ENCODE data around the gene BLMH. TPM values are rescaled to one million over a fixed set of nuclear protein-coding genes. Genes with fewer than 3 reads are reported as not detected.
"Not testable (repeated sequence)": the region's sequence is repeated elsewhere in the genome, so short reads cannot be mapped to it uniquely, and the experiment has no call there.

BLMH gene
- total RNA-seq, 1 donor from 2014 or later, result 14.9 TPM

- no peaks in the 10 kb centered on the region for H3K4me1 ChIP-seq
- H3K27ac ChIP-seq (replicated peaks), result no peak overlapping the region
- no peak for TF ChIP-seq CTCF (IDR thresholded peaks at IDR 0.05; ENCODE audit: borderline replicate concordance)
- H3K36me3 ChIP-seq, result no peaks in the 10 kb centered on the region
- H3K27me3 ChIP-seq (ENCODE audit: low read depth), result peaks cover 24% of the 10 kb centered on the region
- H3K9me3 ChIP-seq (replicated peaks), result no peaks in the 10 kb centered on the region
- no peak for DNase-seq
- intact Hi-C loops (cut with micrococcal nuclease), result no loop called here
- H3K4me3 ChIP-seq, result no peak overlapping the region
Observed at GRCh38 chr17:30208214-30208613, 83.5 kb downstream of the BLMH start.

- no peak for TF ChIP-seq CTCF (IDR thresholded peaks at IDR 0.05; ENCODE audit: borderline replicate concordance)
- Histone ChIP-seq H3K36me3 (no peaks in the 10 kb centered on the region), H3K27me3 (ENCODE audit: low read depth) (peaks cover 24% of the 10 kb centered on the region), H3K9me3 (replicated peaks) (no peaks in the 10 kb centered on the region), H3K27ac (replicated peaks) (no peak overlapping the region), H3K4me3 (no peak overlapping the region), H3K4me1 (no peaks in the 10 kb centered on the region)
- intact Hi-C loops (cut with micrococcal nuclease), result no loop called here
- DNase-seq, result no peak
Observed at GRCh38 chr17:30207655-30208054, 84.1 kb downstream of the BLMH start.

- no peak for TF ChIP-seq CTCF (IDR thresholded peaks at IDR 0.05; ENCODE audit: borderline replicate concordance)
- Histone ChIP-seq H3K27me3 (ENCODE audit: low read depth) (peaks cover 16% of the 10 kb centered on the region), H3K36me3 (no peaks in the 10 kb centered on the region), H3K4me1 (no peaks in the 10 kb centered on the region), H3K4me3 (no peak overlapping the region), H3K27ac (replicated peaks) (no peak overlapping the region), H3K9me3 (replicated peaks) (no peaks in the 10 kb centered on the region)
- DNase-seq, result no peak
- intact Hi-C loops (cut with micrococcal nuclease), result no loop called here
Observed at GRCh38 chr17:30203471-30203981, 88.2 kb downstream of the BLMH start.

- H3K27ac ChIP-seq (replicated peaks); H3K27me3 ChIP-seq (ENCODE audit: low read depth); DNase-seq; H3K9me3 ChIP-seq (replicated peaks); H3K36me3 ChIP-seq; H3K4me3 ChIP-seq; H3K4me1 ChIP-seq; intact Hi-C loops (cut with micrococcal nuclease): not testable (repeated sequence)
Observed at GRCh38 chr17:30200656-30201055, 91.1 kb downstream of the BLMH start.

- intact Hi-C loops (cut with micrococcal nuclease), result no loop called here
- no peak for TF ChIP-seq CTCF (IDR thresholded peaks at IDR 0.05; ENCODE audit: borderline replicate concordance)
- no peaks in the 10 kb centered on the region for H3K36me3 ChIP-seq
- no peak for DNase-seq
- H3K4me3 ChIP-seq, result no peak overlapping the region
- no peaks in the 10 kb centered on the region for H3K9me3 ChIP-seq (replicated peaks)
- H3K27ac ChIP-seq (replicated peaks), result no peak overlapping the region
- H3K4me1 ChIP-seq, result no peaks in the 10 kb centered on the region
- peaks cover 5% of the 10 kb centered on the region for H3K27me3 ChIP-seq (ENCODE audit: low read depth)
Observed at GRCh38 chr17:30200106-30200505, 91.6 kb downstream of the BLMH start.

GRCh38 chr17:30199600-30199999 lies 92.1 kb downstream of the BLMH start:
- DNase-seq, result no peak
- intact Hi-C loops (cut with micrococcal nuclease), result no loop called here
- Histone ChIP-seq H3K9me3 (replicated peaks) (no peaks in the 10 kb centered on the region), H3K4me1 (no peaks in the 10 kb centered on the region), H3K27me3 (ENCODE audit: low read depth) (peaks cover 3% of the 10 kb centered on the region), H3K27ac (replicated peaks) (no peak overlapping the region), H3K36me3 (no peaks in the 10 kb centered on the region), H3K4me3 (no peak overlapping the region)
- TF ChIP-seq CTCF (IDR thresholded peaks at IDR 0.05; ENCODE audit: borderline replicate concordance), result no peak

Other genes starting within 250 kb of the BLMH start
- 26.9 TPM for gene NSRP1, start 175.1 kb downstream of the BLMH start, total RNA-seq
- gene SLC6A4, start 56.2 kb downstream of the BLMH start, total RNA-seq, result 0.33 TPM
- gene TMIGD1, start 42.1 kb upstream of the BLMH start, total RNA-seq, result not detected
- gene CPD, start 87.0 kb upstream of the BLMH start, total RNA-seq, result 19.3 TPM
- gene GOSR1, start 185.5 kb upstream of the BLMH start, total RNA-seq, result 28.2 TPM

All from left ventricle myocardium inferior (tissue), 1 donor.